ENCODE measurements around the gene AVP. TPM values are rescaled to one million over a fixed set of nuclear protein-coding genes. Genes with fewer than 3 reads are reported as not detected.

AVP gene
- total and polyA plus RNA-seq, 2 donors (not counting 3 experiments of a cell fraction or from before 2014, with no cell fraction given) = not detected

GRCh38 chr20:3130051-3130600 lies 45.6 kb upstream of the AVP start:
- Histone ChIP-seq H3K36me3 (ENCODE audit: control insufficient read depth in 2 of 2, extremely low read depth in 1 of 2, insufficient read depth in 2 of 2, low read length in 2 of 2) (no peaks in the 10 kb centered on the region), H3K27ac (ENCODE audit: insufficient read depth, low read depth, low read length) (no peak overlapping the region), H3K9ac (replicated peaks; ENCODE audit: extremely low read depth, insufficient read depth, low read length) (no peak overlapping the region), H3K9me1 (replicated peaks; ENCODE audit: control insufficient read depth, extremely low read depth, insufficient read depth, low read length) (no peaks in the 10 kb centered on the region), H2AFZ (ENCODE audit: low read depth, low read length) (no peak overlapping the region), H3K9me3 (replicated peaks; ENCODE audit: control insufficient read depth, insufficient read depth, low read length) (no peaks in the 10 kb centered on the region), H3K27me3 (ENCODE audit: control insufficient read depth in 2 of 2, insufficient read depth in 2 of 2, low read length in 2 of 2) (no peaks in the 10 kb centered on the region), H3K79me2 (ENCODE audit: control insufficient read depth, insufficient read depth, low read length) (no peaks in the 10 kb centered on the region), H3K4me1 (ENCODE audit: control insufficient read depth, extremely low read depth, insufficient read depth, low read length) (no peaks in the 10 kb centered on the region), H3K4me3 (replicated peaks in 1 of 3; ENCODE audit: insufficient read depth in 1 of 3, low read depth in 1 of 3, low read length in 3 of 3) (no peak overlapping the region), H3K4me2 (ENCODE audit: insufficient read depth, low read length) (no peak overlapping the region), H4K20me1 (replicated peaks; ENCODE audit: control insufficient read depth, extremely low read depth, insufficient read depth, low read length) (no peaks in the 10 kb centered on the region)
- ChIA-PET CTCF (interaction anchor here (1.0 kb wide), 1 partner anchor 22 kb away, joined by 3 read pairs; no protein-coding TSS in a partner anchor), POLR2A (no interaction called here)
- DNase-seq (ENCODE audit: low read depth, low spot score) (no peak), FAIRE-seq (no peak)
- BruUV-seq (replicated peaks) = no TSS peak
- dilution Hi-C loops (cut with MboI; ENCODE audit: extremely low pct_ligation_motif_present, low sequenced_read_pairs) = no loop called here
- intact Hi-C loops (cut with micrococcal nuclease) = no loop called here
- no peak for TF ChIP-seq POLR2A (IDR thresholded peaks at IDR 0.05; ENCODE audit: low read depth, low read length)
- no peak for TF ChIP-seq GATA2 (IDR thresholded peaks at IDR 0.05; ENCODE audit: insufficient read depth, insufficient read length, low read depth, low read length)
- no peak for TF ChIP-seq MYC (IDR thresholded peaks at IDR 0.05; ENCODE audit: low read depth, low read length)
- no peak for TF ChIP-seq FOS (IDR thresholded peaks at IDR 0.05; ENCODE audit: borderline replicate concordance, insufficient read depth, low read length)
- no peak for TF ChIP-seq JUN (IDR thresholded peaks at IDR 0.05; ENCODE audit: borderline replicate concordance, insufficient read depth, insufficient read length, low read depth)
- no peak for TF ChIP-seq MAX (IDR thresholded peaks at IDR 0.05; ENCODE audit: insufficient read depth, insufficient read length)
- no peak for TF ChIP-seq POLR2AphosphoS5 (IDR thresholded peaks at IDR 0.05; ENCODE audit: insufficient read depth, low read depth, low read length)
- TF ChIP-seq EZH2 (IDR thresholded peaks at IDR 0.05; ENCODE audit: borderline replicate concordance, low read depth, low read length, severe bottlenecking) = no peak
- no peak for TF ChIP-seq CTCF (IDR thresholded peaks at IDR 0.05; ENCODE audit: extremely low read depth in 1 of 2, insufficient read depth in 1 of 2, low read depth in 1 of 2, low read length in 2 of 2)
